HG02571 (cell line): ENCODE measurements around the gene TENM3.
A peak's percentile ranks its signal among the peaks of the same experiment; 100 is the strongest.

Experiments
- ATAC-seq: cut with Tn5 transposase; IDR thresholded peaks from one replicate; pipeline ENCODE4 v1.9.1; 2021; ENCODE audit warnings: mild to moderate bottlenecking, moderate library complexity; ENCODE audit not compliant: unreplicated experiment

Gene TENM3

DNA sequence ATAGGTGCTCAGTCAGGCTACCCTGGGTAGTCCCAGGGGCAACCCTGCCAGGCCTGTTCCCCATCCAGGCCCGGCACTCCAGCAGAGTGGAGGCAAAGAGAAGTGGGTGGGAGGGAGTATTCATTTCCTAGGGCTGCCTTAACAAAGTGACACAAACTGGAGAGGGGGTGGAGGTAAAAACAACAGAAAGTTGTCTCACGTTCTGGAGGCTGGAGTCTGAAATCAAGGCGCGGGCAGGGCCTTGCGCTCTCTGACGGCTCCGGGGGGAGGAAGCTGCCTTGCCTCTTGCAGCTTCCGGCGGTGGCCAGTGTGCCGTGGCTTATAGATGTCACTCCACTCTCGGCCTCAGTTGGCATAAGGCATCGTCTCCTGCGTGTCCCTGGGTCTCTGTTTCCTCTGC, 583.2 kb downstream of the TENM3 start:
- ATAC-seq: peak; percentile 53

GRCh38 chr4:182827166-182827565, 584.0 kb downstream of the TENM3 start:
- ATAC-seq: no peak

DNA sequence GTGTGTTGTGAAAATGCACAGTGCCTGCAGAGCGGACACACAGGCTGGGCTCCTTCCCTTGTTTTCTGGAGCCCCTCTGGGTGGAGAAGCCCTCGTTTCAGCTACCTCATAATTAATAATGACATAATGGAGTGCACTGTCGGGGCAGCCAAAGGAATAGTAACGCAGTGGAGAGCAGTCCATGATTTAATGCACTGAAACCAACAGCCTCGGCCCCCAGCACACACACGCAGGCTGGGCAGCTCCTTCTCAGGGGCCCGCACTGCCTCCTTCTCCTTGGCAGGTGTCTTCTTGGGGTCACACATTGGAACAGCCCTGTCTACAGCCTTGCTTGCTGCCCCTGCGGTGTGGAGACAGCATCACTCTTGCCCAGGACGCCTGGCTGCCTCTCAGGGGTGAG, 584.8 kb downstream of the TENM3 start:
- ATAC-seq: no peak

DNA sequence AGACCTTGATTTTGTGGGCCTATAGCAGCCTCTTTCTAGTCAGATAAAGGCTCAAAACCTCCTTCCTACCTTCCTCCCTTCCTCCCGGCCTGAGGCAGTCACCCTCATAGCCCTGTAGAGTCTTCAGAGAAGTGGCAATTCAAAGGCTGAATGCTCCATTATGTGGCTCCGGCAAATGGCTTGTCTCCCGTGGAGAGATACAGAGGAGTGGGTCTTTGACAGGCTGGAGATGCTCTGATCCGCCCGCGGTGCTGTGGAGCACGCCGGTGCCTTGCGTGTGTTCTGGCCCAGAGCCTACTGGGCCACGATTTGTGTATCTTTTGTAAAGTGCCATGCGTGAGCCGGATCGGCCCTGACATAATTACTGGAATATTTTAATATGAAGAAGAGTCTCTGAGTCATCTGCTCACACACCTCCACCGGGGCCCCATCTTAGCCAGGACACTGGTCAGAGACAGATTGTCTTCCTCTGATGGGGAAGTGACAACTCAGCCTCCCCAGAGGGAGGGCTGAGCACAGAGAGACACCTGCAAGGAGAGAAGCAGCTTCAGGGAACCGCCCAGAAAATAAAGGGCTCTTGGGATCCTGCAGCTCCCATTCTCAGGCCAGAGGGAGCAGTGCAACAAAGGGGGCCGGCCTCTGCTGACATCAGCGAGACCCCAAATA, 585.3 kb downstream of the TENM3 start:
- ATAC-seq: no peak

GRCh38 chr4:182829196-182829595, 586.0 kb downstream of the TENM3 start:
- ATAC-seq: no peak

DNA sequence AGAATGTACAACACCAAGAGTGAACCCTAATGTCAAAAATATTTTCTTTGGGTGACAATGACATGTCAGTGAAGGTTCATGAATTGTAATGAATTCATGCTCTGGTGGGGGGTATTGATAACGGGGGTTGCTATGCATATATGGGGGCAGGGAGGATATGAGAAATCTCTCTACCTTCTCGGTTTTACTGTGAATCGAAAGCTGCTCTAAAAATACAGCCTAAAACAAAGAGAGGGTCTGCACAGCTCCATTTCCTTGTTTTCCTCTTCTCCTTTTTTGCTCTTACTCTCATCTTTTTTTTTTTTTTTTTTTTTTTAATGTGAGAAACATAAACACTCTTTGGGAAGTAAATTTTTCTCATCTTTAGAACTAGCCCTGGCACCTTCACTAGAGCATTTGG, 588.2 kb downstream of the TENM3 start:
- ATAC-seq: no peak

GRCh38 chr4:182832352-182833120, 589.3 kb downstream of the TENM3 start:
- no peak for ATAC-seq

DNA sequence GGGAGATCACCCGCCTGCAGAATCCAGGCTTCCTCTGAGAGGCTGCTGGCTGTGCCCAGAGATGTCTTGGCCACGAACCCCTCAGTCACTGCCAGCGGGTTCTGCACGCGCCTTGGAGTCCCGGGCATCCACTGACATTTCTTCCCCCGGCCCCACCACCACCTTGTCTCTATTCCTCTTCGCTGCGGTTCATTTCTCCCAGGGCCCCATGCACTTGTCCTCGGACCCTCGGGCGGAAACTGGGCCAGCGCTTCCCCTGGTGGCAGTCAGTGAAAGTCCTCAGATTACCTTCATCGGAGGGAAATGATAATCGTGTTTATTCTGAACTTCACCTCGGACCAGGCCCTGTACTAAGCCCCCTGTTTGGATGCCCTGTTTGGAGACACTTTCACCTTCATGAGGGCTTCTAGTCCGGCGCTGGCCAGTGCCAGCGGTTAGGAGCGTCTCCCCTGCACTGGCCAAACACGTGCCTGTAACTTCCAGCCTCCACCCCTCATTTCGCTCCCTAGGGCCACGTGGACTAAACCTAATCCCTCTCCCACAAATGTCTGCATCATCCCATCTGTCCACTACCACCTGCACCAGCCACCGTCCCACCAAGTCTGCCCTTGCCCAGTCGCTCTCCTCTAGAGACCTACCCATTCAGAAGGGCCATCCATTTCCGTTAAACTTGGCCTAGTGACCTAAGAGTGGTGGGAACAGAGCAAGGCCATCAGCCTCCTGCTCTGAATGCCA, 592.0 kb downstream of the TENM3 start:
- no peak for ATAC-seq

- no peak for ATAC-seq
Observed at GRCh38 chr4:182837831-182838230, 594.6 kb downstream of the TENM3 start.

GRCh38 chr4:182838535-182838934, 595.3 kb downstream of the TENM3 start:
- ATAC-seq: no peak

- ATAC-seq: no peak
Observed at GRCh38 chr4:182839256-182839655, 596.1 kb downstream of the TENM3 start.

GRCh38 chr4:182840108-182840507, 596.9 kb downstream of the TENM3 start:
- no peak for ATAC-seq

- no peak for ATAC-seq
Observed at GRCh38 chr4:182842104-182842600, 599.0 kb downstream of the TENM3 start.

GRCh38 chr4:182842759-182843390, 599.7 kb downstream of the TENM3 start:
- no peak for ATAC-seq

- no peak for ATAC-seq
Observed at GRCh38 chr4:182843808-182844325, 600.7 kb downstream of the TENM3 start.

DNA sequence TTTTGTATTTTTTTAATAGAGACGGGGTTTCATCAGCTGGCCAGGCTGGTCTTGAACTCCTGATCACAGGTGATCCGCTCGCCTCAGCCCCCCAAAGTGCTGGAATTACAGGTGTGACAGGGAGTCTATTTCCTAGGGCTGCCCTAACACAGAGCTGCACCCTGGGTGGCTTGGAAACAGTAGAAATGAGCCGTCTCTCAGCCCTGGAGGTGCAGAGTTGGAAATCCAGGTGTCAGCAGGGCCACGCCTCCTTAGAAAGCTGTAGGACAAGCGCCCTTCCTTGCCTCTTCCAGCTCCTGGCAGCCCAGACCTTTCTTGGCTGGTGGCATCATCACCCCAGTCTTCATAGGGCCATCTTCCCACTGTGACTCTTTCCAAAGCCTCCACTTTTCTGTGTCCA, 602.4 kb downstream of the TENM3 start:
- no peak for ATAC-seq

GRCh38 chr4:182846036-182846435, 602.8 kb downstream of the TENM3 start:
- ATAC-seq: no peak

DNA sequence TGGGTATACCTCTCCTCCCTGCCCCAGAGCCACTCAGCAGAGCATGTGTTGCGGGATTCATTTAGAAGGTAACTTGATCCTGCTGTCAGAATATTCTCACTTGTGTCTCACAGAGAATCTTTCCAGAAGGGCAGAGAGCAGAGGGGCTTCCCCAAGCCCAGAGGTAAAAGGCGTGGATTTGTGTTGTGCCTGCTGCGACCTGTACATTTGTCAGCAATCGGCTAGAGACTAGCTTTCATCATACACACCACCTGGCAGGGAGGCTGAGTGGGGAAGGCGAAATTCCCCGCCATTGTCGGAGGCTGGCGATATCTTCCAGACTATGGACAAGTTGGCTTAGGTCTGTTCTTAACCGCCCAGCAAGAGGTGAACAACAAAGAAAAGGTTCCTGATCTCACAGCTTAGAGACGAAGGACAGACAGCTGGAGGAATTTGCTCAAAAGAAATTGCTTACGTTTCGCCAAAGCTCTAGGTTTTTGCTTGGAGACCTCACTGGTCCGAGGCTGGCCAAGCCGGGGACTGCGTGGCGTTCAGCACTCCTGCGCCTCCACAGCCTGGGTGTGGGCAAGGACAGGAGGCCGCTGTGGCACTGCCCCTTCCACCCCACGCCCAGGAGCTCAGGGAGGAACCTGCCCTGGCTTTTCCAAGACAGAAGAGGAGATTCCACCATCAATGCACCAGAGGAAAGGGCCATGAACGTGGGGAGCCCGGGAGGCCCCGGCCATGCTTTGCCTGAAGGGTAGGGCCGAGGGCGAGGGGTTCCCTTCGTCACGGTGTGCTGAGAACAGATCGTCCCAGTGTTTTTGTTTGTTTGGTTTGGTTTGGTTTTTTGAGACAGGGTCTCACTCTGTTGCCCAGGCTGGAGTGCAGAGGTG, 604.6 kb downstream of the TENM3 start:
- ATAC-seq: no peak

GRCh38 chr4:182848685-182849084, 605.5 kb downstream of the TENM3 start:
- ATAC-seq: no peak
